Ishikawa (cell line): ENCODE measurements around the gene MYH9.
A peak's percentile ranks its signal among the peaks of the same experiment; 100 is the strongest.

Experiments
- CEBPB ChIP-seq: IDR thresholded peaks from 2 replicates; pipeline ENCODE4 v1.6.1; 2012
- CREB1 ChIP-seq: IDR thresholded peaks from 2 replicates; pipeline ENCODE4 v1.6.1; 2012; ENCODE audit warnings: low read depth
- EGR1 ChIP-seq: IDR thresholded peaks from 2 replicates; pipeline ENCODE4 v1.6.1; 2012
- EP300 ChIP-seq: IDR thresholded peaks from 2 replicates; pipeline ENCODE4 v1.6.1; 2012; ENCODE audit warnings: borderline replicate concordance
- FOXM1 ChIP-seq: IDR thresholded peaks from 2 replicates; pipeline ENCODE4 v1.6.1; 2012; ENCODE audit warnings: low read depth, borderline replicate concordance
- NFIC ChIP-seq: IDR thresholded peaks from 2 replicates; pipeline ENCODE4 v1.6.1; 2012
- RAD21 ChIP-seq: IDR thresholded peaks from 2 replicates; pipeline ENCODE4 v1.6.1; 2012; ENCODE audit warnings: low read depth
- TAF1 ChIP-seq: IDR thresholded peaks from 2 replicates; pipeline ENCODE4 v1.6.1; 2012; ENCODE audit warnings: low read depth, mild to moderate bottlenecking
- TCF12 ChIP-seq: IDR thresholded peaks from 2 replicates; pipeline ENCODE4 v1.6.1; 2012; ENCODE audit warnings: low read depth
- TEAD4 ChIP-seq: IDR thresholded peaks from 2 replicates; pipeline ENCODE4 v1.6.1; 2012
- YY1 ChIP-seq: IDR thresholded peaks from 2 replicates; pipeline ENCODE4 v1.6.1; 2012; ENCODE audit warnings: low read depth
- ZBTB7A ChIP-seq: IDR thresholded peaks from 2 replicates; pipeline ENCODE4 v1.6.1; 2012; ENCODE audit warnings: low read depth
- TF ChIP-seq, protein P1 (sequence below): IDR thresholded peaks from 2 replicates; pipeline ENCODE4 v1.6.1; 2012
- TF ChIP-seq, protein P2 (sequence below): IDR thresholded peaks from 2 replicates; pipeline ENCODE4 v1.6.1; 2012; ENCODE audit warnings: low read depth, mild to moderate bottlenecking
- TF ChIP-seq, protein P3 (sequence below): IDR thresholded peaks from 2 replicates; pipeline ENCODE4 v1.6.1; 2012

The MYH9 gene

DNA sequence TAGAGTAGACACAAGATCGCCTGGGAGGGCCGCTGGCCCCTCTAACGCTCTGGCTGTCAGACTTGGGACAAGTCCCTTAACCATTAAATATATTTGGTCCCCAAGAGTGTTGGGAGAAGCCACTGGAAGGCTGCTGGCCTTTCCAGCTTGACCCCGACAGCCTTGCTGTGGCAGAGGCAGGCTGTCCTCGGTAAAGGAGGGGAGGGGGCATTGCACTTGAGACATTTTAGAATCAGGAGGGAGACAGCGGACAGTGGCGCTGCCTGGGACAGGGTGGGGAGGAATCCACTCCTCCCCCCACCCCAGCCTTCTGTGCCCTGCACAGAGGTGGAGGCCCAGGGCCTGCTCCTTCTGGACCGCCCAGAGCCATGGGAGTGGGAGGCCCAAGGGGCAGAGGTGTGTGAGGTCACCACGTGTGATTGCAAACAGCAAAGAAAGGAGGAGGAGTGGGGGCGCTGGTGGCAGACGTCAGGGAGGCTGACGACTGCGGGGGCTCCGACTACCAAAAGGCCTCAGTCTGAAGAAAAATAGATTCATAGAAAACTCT lies 105.9 kb downstream of the MYH9 start:
- no peak for TF ChIP-seq TCF12
- no peak for TF ChIP-seq ZBTB7A
- TF ChIP-seq, protein P1, sequence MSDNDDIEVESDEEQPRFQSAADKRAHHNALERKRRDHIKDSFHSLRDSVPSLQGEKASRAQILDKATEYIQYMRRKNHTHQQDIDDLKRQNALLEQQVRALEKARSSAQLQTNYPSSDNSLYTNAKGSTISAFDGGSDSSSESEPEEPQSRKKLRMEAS: no peak
- TF ChIP-seq, protein P2, sequence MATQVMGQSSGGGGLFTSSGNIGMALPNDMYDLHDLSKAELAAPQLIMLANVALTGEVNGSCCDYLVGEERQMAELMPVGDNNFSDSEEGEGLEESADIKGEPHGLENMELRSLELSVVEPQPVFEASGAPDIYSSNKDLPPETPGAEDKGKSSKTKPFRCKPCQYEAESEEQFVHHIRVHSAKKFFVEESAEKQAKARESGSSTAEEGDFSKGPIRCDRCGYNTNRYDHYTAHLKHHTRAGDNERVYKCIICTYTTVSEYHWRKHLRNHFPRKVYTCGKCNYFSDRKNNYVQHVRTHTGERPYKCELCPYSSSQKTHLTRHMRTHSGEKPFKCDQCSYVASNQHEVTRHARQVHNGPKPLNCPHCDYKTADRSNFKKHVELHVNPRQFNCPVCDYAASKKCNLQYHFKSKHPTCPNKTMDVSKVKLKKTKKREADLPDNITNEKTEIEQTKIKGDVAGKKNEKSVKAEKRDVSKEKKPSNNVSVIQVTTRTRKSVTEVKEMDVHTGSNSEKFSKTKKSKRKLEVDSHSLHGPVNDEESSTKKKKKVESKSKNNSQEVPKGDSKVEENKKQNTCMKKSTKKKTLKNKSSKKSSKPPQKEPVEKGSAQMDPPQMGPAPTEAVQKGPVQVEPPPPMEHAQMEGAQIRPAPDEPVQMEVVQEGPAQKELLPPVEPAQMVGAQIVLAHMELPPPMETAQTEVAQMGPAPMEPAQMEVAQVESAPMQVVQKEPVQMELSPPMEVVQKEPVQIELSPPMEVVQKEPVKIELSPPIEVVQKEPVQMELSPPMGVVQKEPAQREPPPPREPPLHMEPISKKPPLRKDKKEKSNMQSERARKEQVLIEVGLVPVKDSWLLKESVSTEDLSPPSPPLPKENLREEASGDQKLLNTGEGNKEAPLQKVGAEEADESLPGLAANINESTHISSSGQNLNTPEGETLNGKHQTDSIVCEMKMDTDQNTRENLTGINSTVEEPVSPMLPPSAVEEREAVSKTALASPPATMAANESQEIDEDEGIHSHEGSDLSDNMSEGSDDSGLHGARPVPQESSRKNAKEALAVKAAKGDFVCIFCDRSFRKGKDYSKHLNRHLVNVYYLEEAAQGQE: no peak
- TF ChIP-seq TEAD4: no peak
- no peak for TF ChIP-seq NFIC
- no peak for TF ChIP-seq FOXM1

DNA sequence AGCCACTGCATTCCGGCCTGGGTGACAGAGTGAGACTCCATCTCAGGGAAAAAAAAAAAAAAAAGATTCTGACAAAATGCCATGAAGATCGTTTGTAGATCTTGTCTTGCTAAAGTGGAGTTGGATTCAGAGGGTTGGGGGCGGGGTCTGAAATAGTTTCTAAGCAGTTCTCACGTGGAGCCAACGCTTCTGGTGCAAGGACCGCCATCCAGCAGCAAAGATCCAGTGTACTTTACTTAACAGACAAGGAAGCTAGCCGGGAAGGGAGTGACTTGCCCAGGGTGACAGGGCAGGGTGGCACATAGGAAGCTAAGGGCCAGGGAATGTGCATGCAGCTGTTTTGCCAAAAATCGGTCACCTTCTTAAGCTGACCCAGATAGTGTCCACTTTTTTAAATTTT lies 107.4 kb downstream of the MYH9 start:
- TF ChIP-seq CREB1: no peak
- no peak for TF ChIP-seq TCF12
- TF ChIP-seq RAD21: no peak
- TF ChIP-seq, protein P3, sequence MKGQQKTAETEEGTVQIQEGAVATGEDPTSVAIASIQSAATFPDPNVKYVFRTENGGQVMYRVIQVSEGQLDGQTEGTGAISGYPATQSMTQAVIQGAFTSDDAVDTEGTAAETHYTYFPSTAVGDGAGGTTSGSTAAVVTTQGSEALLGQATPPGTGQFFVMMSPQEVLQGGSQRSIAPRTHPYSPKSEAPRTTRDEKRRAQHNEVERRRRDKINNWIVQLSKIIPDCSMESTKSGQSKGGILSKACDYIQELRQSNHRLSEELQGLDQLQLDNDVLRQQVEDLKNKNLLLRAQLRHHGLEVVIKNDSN: no peak
- TF ChIP-seq, protein P2: no peak

DNA sequence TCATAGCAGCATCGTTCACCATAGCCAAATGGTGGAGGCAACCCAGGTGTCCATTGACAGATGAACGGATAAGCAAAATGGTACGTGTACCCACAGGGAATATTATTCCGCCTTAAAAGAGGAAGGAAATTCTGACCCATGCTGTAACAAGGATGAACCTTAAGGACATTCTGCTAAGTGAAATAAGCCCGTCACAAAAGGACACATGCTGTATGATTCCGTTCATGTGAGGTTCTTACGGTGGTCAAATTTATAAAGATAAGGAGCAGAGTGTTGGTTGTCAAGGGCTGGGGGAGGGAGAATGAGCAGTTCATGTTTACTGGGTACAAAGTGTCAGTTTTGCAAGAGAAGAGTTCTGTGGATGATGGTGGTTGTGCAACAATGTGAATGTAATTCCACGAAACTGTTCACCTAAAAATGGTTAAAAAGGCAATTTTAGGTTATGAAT lies 108.5 kb downstream of the MYH9 start:
- TF ChIP-seq CEBPB: no peak
- no peak for TF ChIP-seq FOXM1
- no peak for TF ChIP-seq ZBTB7A
- TF ChIP-seq CREB1: no peak
- no peak for TF ChIP-seq EP300
- no peak for TF ChIP-seq NFIC
- TF ChIP-seq TAF1: no peak
- TF ChIP-seq RAD21: no peak
- TF ChIP-seq TCF12: no peak
- TF ChIP-seq, protein P3: no peak
- TF ChIP-seq EGR1: no peak
- TF ChIP-seq, protein P1: no peak
- no peak for TF ChIP-seq TEAD4
- no peak for TF ChIP-seq YY1
- TF ChIP-seq, protein P2: no peak

DNA sequence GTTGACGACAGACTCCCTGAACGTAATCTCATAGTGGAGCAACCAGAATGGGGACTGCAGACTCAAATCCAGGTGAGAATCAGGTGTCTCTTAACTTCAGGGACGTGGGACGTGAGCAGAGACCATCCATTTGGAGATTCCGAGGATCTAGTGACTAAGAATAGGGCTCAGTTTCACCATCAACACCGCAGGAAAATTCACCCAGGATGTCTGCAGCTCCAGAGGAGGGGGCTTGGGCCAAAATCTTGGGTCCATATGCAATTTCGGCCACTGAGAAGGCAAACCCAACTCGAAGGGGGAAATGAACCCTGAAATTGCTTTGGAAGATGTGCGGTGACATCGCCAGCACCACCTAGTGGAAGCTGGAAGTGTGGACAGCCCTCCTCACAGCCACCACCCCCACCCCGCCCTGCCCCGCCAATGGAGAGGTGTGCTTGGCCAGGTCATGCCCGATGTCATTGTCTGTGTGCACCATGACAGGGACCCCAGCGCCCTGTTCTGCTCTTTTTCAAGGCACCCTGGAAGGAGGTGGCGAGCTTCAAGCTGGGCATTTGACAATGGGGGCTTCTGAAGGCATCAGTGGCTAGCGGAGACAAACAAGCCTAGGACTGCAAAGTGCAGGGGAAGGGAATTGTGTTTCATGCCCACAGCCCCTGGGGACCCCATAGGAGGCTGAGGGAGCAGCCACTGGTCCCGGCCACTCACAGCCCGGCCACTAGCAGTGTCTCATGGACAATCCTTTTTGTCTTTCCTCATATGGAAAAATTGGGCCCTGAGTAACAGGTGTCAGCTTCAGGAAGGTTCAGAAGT lies 110.1 kb downstream of the MYH9 start:
- no peak for TF ChIP-seq TCF12
- 0 out of 2 replicates have a peak, but pooled peaks have one; percentile 15 for TF ChIP-seq TEAD4
- peak; percentile 57 for TF ChIP-seq RAD21
- TF ChIP-seq, protein P1: no peak
- TF ChIP-seq YY1: no peak
- TF ChIP-seq, protein P3: no peak
- TF ChIP-seq EGR1: no peak
